ENCODE measurements around the gene SCUBE3.

SCUBE3 gene

DNA sequence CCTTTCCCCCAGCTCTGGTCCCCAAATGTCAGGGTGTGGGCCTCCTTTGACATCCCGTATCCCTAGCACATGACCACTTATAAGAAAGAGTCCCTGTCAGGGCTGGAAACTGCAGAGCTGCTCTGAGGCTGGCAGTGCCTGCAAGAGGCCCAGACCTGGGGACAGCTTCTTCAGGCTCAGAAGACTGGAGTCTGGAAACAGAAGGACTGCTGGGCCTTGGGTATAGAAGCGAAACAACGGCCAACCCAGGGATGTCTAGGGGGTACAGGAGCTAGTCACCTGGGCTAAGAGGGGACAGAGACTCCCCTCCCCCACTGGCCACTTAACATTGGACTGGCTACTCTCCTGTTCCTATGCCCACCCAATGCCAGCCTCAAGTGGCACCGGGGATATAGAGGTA, 4.7 kb downstream of the SCUBE3 start:
- no peak for ATAC-seq
- TF ChIP-seq TCF4 (CRISPR knock-in tag; IDR thresholded peaks at IDR 0.05; ENCODE audit: borderline replicate concordance) (no peak), ZNF8 (CRISPR knock-in tag; IDR thresholded peaks at IDR 0.05) (no peak), PPARA (CRISPR knock-in tag; IDR thresholded peaks at IDR 0.05; ENCODE audit: borderline replicate concordance) (no peak), ZFP30 (CRISPR knock-in tag; IDR thresholded peaks at IDR 0.05) (no peak), ZC3H10 (CRISPR knock-in tag; IDR thresholded peaks at IDR 0.05) (no peak), ISL1 (CRISPR knock-in tag; IDR thresholded peaks at IDR 0.05) (no peak), ARNTL (CRISPR knock-in tag; IDR thresholded peaks at IDR 0.05; ENCODE audit: borderline replicate concordance, low read depth) (no peak), ZNF70 (CRISPR knock-in tag; IDR thresholded peaks at IDR 0.05) (no peak), ZFP3 (CRISPR knock-in tag; IDR thresholded peaks at IDR 0.05) (no peak), GLIS3 (CRISPR knock-in tag; IDR thresholded peaks at IDR 0.05) (no peak), RARB (CRISPR knock-in tag; IDR thresholded peaks at IDR 0.05) (no peak), TOX (CRISPR knock-in tag; IDR thresholded peaks at IDR 0.05; ENCODE audit: borderline replicate concordance) (no peak), ESRRG (CRISPR knock-in tag; IDR thresholded peaks at IDR 0.05) (no peak), SNAI2 (CRISPR knock-in tag; IDR thresholded peaks at IDR 0.05) (no peak), OSR1 (CRISPR knock-in tag; IDR thresholded peaks at IDR 0.05) (no peak), ZNF565 (CRISPR knock-in tag; conservative IDR thresholded peaks at IDR 0.05; ENCODE audit: low read depth) (no peak)
- TF ChIP-seq, protein P1, sequence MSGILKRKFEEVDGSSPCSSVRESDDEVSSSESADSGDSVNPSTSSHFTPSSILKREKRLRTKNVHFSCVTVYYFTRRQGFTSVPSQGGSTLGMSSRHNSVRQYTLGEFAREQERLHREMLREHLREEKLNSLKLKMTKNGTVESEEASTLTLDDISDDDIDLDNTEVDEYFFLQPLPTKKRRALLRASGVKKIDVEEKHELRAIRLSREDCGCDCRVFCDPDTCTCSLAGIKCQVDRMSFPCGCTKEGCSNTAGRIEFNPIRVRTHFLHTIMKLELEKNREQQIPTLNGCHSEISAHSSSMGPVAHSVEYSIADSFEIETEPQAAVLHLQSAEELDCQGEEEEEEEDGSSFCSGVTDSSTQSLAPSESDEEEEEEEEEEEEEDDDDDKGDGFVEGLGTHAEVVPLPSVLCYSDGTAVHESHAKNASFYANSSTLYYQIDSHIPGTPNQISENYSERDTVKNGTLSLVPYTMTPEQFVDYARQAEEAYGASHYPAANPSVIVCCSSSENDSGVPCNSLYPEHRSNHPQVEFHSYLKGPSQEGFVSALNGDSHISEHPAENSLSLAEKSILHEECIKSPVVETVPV (CRISPR knock-in tag; IDR thresholded peaks at IDR 0.05): no peak
- TF ChIP-seq, protein P2, sequence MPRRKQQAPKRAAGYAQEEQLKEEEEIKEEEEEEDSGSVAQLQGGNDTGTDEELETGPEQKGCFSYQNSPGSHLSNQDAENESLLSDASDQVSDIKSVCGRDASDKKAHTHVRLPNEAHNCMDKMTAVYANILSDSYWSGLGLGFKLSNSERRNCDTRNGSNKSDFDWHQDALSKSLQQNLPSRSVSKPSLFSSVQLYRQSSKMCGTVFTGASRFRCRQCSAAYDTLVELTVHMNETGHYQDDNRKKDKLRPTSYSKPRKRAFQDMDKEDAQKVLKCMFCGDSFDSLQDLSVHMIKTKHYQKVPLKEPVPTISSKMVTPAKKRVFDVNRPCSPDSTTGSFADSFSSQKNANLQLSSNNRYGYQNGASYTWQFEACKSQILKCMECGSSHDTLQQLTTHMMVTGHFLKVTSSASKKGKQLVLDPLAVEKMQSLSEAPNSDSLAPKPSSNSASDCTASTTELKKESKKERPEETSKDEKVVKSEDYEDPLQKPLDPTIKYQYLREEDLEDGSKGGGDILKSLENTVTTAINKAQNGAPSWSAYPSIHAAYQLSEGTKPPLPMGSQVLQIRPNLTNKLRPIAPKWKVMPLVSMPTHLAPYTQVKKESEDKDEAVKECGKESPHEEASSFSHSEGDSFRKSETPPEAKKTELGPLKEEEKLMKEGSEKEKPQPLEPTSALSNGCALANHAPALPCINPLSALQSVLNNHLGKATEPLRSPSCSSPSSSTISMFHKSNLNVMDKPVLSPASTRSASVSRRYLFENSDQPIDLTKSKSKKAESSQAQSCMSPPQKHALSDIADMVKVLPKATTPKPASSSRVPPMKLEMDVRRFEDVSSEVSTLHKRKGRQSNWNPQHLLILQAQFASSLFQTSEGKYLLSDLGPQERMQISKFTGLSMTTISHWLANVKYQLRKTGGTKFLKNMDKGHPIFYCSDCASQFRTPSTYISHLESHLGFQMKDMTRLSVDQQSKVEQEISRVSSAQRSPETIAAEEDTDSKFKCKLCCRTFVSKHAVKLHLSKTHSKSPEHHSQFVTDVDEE (CRISPR knock-in tag; IDR thresholded peaks at IDR 0.05): no peak
- TF ChIP-seq, protein P3, sequence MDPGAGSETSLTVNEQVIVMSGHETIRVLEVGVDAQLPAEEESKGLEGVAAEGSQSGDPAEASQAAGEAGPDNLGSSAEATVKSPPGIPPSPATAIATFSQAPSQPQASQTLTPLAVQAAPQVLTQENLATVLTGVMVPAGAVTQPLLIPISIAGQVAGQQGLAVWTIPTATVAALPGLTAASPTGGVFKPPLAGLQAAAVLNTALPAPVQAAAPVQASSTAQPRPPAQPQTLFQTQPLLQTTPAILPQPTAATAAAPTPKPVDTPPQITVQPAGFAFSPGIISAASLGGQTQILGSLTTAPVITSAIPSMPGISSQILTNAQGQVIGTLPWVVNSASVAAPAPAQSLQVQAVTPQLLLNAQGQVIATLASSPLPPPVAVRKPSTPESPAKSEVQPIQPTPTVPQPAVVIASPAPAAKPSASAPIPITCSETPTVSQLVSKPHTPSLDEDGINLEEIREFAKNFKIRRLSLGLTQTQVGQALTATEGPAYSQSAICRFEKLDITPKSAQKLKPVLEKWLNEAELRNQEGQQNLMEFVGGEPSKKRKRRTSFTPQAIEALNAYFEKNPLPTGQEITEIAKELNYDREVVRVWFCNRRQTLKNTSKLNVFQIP (CRISPR knock-in tag; IDR thresholded peaks at IDR 0.05; ENCODE audit: borderline replicate concordance, low read depth): no peak
- TF ChIP-seq, protein P4, sequence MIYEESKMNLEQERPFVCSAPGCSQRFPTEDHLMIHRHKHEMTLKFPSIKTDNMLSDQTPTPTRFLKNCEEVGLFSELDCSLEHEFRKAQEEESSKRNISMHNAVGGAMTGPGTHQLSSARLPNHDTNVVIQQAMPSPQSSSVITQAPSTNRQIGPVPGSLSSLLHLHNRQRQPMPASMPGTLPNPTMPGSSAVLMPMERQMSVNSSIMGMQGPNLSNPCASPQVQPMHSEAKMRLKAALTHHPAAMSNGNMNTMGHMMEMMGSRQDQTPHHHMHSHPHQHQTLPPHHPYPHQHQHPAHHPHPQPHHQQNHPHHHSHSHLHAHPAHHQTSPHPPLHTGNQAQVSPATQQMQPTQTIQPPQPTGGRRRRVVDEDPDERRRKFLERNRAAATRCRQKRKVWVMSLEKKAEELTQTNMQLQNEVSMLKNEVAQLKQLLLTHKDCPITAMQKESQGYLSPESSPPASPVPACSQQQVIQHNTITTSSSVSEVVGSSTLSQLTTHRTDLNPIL (CRISPR knock-in tag; IDR thresholded peaks at IDR 0.05; ENCODE audit: low read depth): no peak

DNA sequence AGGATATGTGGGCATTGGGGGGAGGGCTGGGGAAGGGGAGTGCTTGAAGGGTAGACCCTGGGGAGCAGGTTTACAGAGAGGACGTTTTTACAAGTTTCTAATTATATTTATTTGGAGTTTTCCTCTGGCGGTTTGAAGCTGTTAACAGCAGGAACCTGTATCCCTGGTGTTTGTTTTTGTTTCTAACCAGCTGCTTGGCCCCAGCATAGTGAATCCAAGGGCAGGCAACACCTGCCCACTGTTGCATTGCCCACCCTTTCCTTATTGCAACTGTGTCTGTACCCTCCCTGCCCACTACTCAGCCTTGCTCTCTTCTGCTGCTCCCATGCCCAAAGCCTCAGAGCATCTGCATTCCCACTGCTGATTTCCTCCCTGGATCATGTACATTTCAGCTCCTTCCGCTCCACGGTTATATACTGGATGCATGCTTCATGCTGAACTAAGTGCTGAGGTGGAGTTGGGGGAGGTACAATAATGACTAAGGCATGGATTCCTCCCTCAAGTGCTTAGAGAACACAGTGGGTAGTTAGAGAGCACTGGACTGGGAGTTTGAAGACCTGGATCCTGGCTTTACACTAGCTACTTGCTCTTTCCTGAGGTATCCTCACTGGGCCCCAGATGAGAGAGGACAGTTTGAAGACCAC, 6.0 kb downstream of the SCUBE3 start:
- ATAC-seq: no peak
- TF ChIP-seq TOX (CRISPR knock-in tag; IDR thresholded peaks at IDR 0.05; ENCODE audit: borderline replicate concordance): no peak
- TF ChIP-seq, protein P5, sequence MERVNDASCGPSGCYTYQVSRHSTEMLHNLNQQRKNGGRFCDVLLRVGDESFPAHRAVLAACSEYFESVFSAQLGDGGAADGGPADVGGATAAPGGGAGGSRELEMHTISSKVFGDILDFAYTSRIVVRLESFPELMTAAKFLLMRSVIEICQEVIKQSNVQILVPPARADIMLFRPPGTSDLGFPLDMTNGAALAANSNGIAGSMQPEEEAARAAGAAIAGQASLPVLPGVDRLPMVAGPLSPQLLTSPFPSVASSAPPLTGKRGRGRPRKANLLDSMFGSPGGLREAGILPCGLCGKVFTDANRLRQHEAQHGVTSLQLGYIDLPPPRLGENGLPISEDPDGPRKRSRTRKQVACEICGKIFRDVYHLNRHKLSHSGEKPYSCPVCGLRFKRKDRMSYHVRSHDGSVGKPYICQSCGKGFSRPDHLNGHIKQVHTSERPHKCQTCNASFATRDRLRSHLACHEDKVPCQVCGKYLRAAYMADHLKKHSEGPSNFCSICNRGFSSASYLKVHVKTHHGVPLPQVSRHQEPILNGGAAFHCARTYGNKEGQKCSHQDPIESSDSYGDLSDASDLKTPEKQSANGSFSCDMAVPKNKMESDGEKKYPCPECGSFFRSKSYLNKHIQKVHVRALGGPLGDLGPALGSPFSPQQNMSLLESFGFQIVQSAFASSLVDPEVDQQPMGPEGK (CRISPR knock-in tag; IDR thresholded peaks at IDR 0.05; ENCODE audit: borderline replicate concordance): no peak
- TF ChIP-seq BACH2 (CRISPR knock-in tag; IDR thresholded peaks at IDR 0.05; ENCODE audit: borderline replicate concordance): no peak
- TF ChIP-seq CSDC2 (CRISPR knock-in tag; IDR thresholded peaks at IDR 0.05): no peak
- no peak for TF ChIP-seq ZFP3 (CRISPR knock-in tag; IDR thresholded peaks at IDR 0.05)
- no peak for TF ChIP-seq OSR1 (CRISPR knock-in tag; IDR thresholded peaks at IDR 0.05)
- no peak for TF ChIP-seq GLIS3 (CRISPR knock-in tag; IDR thresholded peaks at IDR 0.05)
- TF ChIP-seq, protein P1 (CRISPR knock-in tag; IDR thresholded peaks at IDR 0.05): no peak
- no peak for TF ChIP-seq PPARA (CRISPR knock-in tag; IDR thresholded peaks at IDR 0.05; ENCODE audit: borderline replicate concordance)
- TF ChIP-seq, protein P4 (CRISPR knock-in tag; IDR thresholded peaks at IDR 0.05; ENCODE audit: low read depth): no peak

Data from SK-N-SH treated with all-trans-retinoic acid at 6 μM for 48 hours (cell line).